Stomach (tissue), 9 donors: ENCODE results near the gene POU3F3. TPM values are rescaled to one million over a fixed set of nuclear protein-coding genes. Genes with fewer than 3 reads are reported as not detected.

Source experiments
- DNase-seq, 2 donors: peaks; one replicate each; pipeline versions ENCODE4 v3.0.0 to v3.0.0-alpha.2; 2013 to 2019
- H3K27ac ChIP-seq, 5 donors: fragments of 200-600 bp in 4 of 5; sonication (generic) in 4 of 5; one replicate each; pipeline ENCODE4 v1.5.1; 2013 to 2019; ENCODE audit warnings: mild to moderate bottlenecking in 1 of 5, moderate library complexity in 1 of 5
- H3K27me3 ChIP-seq, 3 donors: fragments of 200-600 bp; sonication (generic); one replicate each; pipeline ENCODE4 v1.5.1; 2017 to 2019; ENCODE audit warnings: mixed run types in 1 of 3
- H3K36me3 ChIP-seq, 4 donors: fragments of 200-600 bp; sonication (generic); 1 replicate in 3 of 4; 2 replicates in 1 of 4; pipeline ENCODE4 v1.5.1; 2016 to 2019
- H3K4me1 ChIP-seq, 4 donors: fragments of 200-600 bp; sonication (generic); one replicate each; pipeline ENCODE4 v1.5.1; 2016 to 2019
- H3K4me3 ChIP-seq, 4 donors: fragments of 200-600 bp; sonication (generic) in 3 of 4; one replicate each; pipeline ENCODE4 v1.5.1; 2016 to 2019; ENCODE audit warnings: mild to moderate bottlenecking in 1 of 4
- H3K9me3 ChIP-seq, 4 donors: fragments of 200-600 bp; sonication (generic); one replicate each; pipeline ENCODE4 v1.5.1; 2016 to 2019
- EP300 ChIP-seq: sonication (generic); formaldehyde crosslinking; IDR thresholded peaks from one replicate; pipeline ENCODE4 v1.6.1; 2017; ENCODE audit warnings: antibody characterized with exemption
- POLR2A ChIP-seq, 4 donors: fragments of 450-650 bp; IDR thresholded peaks; one replicate each; pipeline ENCODE4 v1.6.1; 2016; ENCODE audit warnings: antibody characterized with exemption in 4 of 4, control low read depth in 2 of 4, mild to moderate bottlenecking in 1 of 4, moderate library complexity in 1 of 4
- POLR2AphosphoS5 ChIP-seq, 3 donors: sonication (generic); formaldehyde crosslinking; IDR thresholded peaks; one replicate each; pipeline ENCODE4 v1.6.1; 2016; ENCODE audit warnings: antibody characterized with exemption in 3 of 3
- WGBS, 5 donors: extraction: QIAGEN DNeasy Blood & Tissue Kit in 3 of 5; methylation state at CpG; one replicate each; pipeline versions ENCODE4 v1.1.5 to v1.1.7; 2013 to 2018; 5-methylcytosine and 5-hydroxymethylcytosine counted together
- intact Hi-C: fragments of 100-400 bp; cut with DNase I; formaldehyde crosslinking; loops from one replicate; pipeline ENCODE4 v1.15.1; 2023; ENCODE audit warnings: low total_unique reads
- polyA plus RNA-seq, 3 donors: library from polyadenylated mRNA; stranded (reverse); fragments of 200-250 nt; gene quantifications; one replicate each; pipeline ENCODE4 v1.2.3, GENCODE V29; 2013
- total RNA-seq, 5 donors: library from RNA; depleted of rRNA; stranded (reverse); fragments of >200 nt; gene quantifications; one replicate each; pipeline versions ENCODE4 v1.1.0 to v1.2.3, GENCODE V29; 2014 to 2016
- TF ChIP-seq, protein P1 (sequence below), 7 experiments: fragments of 450-650 bp in 4 of 7; fragments of 200-600 bp in 3 of 7; sonication (generic) in 3 of 7; IDR thresholded peaks; one replicate each; pipeline ENCODE4 v1.5.1; 2016 to 2019; ENCODE audit warnings: antibody characterized with exemption in 7 of 7, control low read depth in 2 of 7, mild to moderate bottlenecking in 1 of 7
- donor health status: healthy with polysubstance abuse.
- donor health status: Bipolar disorder and iron deficiency.
- donor health status: healthy.

The POU3F3 gene
- total and polyA plus RNA-seq, 8 donors: 0.37 to 0.93 TPM; not detected in 6

DNA sequence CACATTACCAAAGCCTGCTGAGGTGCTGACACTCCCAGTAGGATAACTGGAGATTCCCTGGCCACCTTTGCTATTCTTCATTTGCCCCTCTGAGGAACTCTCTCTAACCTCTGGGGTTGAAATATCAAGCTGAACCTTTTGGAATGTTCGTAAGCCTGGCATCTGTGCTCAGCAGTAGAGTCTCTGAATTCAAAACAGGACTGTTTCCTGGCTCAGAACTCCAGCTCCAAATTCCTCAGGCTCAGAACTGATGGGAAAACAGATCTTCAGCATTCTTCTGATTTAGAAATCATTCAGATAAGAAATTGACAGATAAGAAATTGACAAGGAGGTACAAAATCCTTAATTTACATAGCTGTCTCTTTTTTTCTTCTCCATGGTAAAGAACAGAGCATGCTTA, 22.2 kb upstream of the POU3F3 start:
- Histone ChIP-seq H3K9me3 (no peaks in the 10 kb centered on the region), H3K36me3 (no peaks in the 10 kb centered on the region), H3K4me1 (no peaks in the 10 kb centered on the region), H3K4me3 (no peak overlapping the region), H3K27ac (no peak overlapping the region), H3K27me3 (peaks cover 0 to 17% (median 0%) of the 10 kb centered on the region in 3 donors)
- TF ChIP-seq EP300: no peak
- TF ChIP-seq, protein P1, sequence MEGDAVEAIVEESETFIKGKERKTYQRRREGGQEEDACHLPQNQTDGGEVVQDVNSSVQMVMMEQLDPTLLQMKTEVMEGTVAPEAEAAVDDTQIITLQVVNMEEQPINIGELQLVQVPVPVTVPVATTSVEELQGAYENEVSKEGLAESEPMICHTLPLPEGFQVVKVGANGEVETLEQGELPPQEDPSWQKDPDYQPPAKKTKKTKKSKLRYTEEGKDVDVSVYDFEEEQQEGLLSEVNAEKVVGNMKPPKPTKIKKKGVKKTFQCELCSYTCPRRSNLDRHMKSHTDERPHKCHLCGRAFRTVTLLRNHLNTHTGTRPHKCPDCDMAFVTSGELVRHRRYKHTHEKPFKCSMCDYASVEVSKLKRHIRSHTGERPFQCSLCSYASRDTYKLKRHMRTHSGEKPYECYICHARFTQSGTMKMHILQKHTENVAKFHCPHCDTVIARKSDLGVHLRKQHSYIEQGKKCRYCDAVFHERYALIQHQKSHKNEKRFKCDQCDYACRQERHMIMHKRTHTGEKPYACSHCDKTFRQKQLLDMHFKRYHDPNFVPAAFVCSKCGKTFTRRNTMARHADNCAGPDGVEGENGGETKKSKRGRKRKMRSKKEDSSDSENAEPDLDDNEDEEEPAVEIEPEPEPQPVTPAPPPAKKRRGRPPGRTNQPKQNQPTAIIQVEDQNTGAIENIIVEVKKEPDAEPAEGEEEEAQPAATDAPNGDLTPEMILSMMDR (IDR thresholded peaks at IDR 0.05): no peak
- no peak for TF ChIP-seq POLR2AphosphoS5 (IDR thresholded peaks at IDR 0.05)
- no peak for TF ChIP-seq POLR2A (IDR thresholded peaks at IDR 0.05)
- 56 to 68% (median 56%) methylated on average over 1 of the region's 1 CpG for WGBS, 5 donors
- DNase-seq: no peak
- intact Hi-C loops: no loop called here

DNA sequence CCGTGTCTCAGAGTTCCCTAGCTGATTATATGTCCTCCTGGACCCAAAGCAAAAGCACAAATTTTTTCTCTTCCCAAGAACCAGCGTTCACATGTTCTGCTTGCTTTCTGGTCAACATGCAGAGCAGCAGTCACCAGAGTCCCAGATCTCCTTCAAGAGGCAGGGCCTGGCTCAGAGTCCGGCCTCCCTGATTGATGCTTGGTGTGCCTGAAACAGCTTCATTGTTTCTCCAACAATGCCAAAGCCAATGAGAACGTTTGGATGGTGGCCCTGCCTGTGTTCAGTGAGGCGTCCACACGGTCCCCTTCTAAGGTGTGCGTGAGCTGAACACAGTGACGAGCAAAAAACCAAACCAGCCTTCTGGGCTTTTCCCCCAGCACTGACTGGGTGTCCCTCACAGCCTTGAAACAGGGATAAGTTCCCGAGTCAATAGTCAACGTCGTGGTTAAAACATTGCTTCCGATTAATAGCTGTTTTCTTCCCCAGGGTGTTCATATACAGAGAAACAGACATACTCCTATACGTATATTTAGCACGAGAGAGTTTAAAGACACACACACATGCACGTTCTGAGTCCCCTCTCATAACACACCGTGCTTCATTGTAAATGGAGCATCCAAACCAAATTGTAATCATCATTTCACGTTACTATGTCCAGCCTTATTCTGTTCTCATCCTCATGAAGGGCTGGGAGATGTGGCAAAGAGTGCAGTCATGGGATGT, 19.3 kb upstream of the POU3F3 start:
- intact Hi-C loops: no loop called here
- H3K27ac ChIP-seq: no peak overlapping the region
- H3K4me3 ChIP-seq: no peak overlapping the region
- peaks cover 0 to 24% (median 0%) of the 10 kb centered on the region in 3 donors for H3K27me3 ChIP-seq
- WGBS, 5 donors: 77 to 84% (median 82%) methylated on average over 17 of the region's 17 CpGs
- H3K9me3 ChIP-seq: no peaks in the 10 kb centered on the region
- no peak for DNase-seq
- H3K36me3 ChIP-seq: no peaks in the 10 kb centered on the region
- TF ChIP-seq, protein P1 (IDR thresholded peaks at IDR 0.05): no peak
- no peak for TF ChIP-seq POLR2A (IDR thresholded peaks at IDR 0.05)
- TF ChIP-seq EP300: no peak
- no peaks in the 10 kb centered on the region for H3K4me1 ChIP-seq

DNA sequence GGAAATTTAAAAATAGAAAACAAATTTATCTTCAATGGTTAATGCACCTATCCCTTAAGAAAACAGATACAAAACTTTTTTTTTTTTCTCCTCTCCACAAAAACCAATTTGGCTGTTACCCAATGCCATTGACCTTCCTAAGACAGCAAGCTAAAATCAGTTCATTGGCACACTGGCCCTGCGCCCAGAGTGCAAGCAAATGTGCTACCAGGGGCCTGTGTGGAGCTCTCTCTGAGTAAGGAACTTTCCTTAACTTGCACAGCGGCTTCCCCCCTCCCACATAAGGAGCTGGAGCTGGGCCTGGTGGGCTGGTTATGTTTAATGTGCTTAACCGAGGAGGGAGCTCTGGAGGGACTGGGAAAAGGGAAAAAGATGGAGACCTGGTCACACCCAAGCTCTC, 17.6 kb upstream of the POU3F3 start:
- Histone ChIP-seq H3K4me1 (no peaks in the 10 kb centered on the region), H3K9me3 (no peaks in the 10 kb centered on the region), H3K27ac (no peak overlapping the region), H3K27me3 (peaks cover 0 to 28% (median under 1%) of the 10 kb centered on the region in 3 donors), H3K36me3 (no peaks in the 10 kb centered on the region), H3K4me3 (no peak overlapping the region)
- TF ChIP-seq POLR2AphosphoS5 (IDR thresholded peaks at IDR 0.05): no peak
- no peak for TF ChIP-seq EP300
- no peak for TF ChIP-seq POLR2A (IDR thresholded peaks at IDR 0.05)
- TF ChIP-seq, protein P1 (IDR thresholded peaks at IDR 0.05): no peak
- intact Hi-C loops: no loop called here
- DNase-seq: no peak
- 58 to 78% (median 67%) methylated on average over 3 of the region's 3 CpGs for WGBS, 5 donors

DNA sequence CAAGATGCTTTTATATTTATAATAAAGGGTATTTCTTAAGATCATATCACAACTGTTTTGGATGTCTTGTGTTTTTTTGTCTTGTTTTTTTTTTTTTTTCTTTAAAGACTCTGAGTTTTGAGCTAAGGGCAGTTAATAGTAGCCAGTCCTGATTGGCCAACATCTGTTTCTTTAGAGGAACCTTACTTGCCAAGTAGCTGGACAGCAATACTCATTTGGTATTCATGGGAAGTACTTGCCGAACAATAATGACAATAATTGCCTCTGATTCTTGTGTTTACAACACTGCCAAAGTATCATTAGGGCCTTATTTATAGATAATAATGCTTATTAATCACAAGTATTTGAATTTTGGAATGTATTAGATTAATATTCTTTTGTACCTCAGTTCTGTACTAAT, 17.1 kb upstream of the POU3F3 start:
- Histone ChIP-seq H3K27me3 (peaks cover 0 to 34% (median 6%) of the 10 kb centered on the region in 3 donors), H3K9me3 (no peaks in the 10 kb centered on the region), H3K27ac (no peak overlapping the region), H3K4me3 (no peak overlapping the region), H3K36me3 (no peaks in the 10 kb centered on the region), H3K4me1 (no peaks in the 10 kb centered on the region)
- no peak for DNase-seq
- TF ChIP-seq EP300: no peak
- no peak for TF ChIP-seq POLR2AphosphoS5 (IDR thresholded peaks at IDR 0.05)
- no peak for TF ChIP-seq POLR2A (IDR thresholded peaks at IDR 0.05)
- TF ChIP-seq, protein P1 (IDR thresholded peaks at IDR 0.05): no peak
- 79 to 88% (median 82%) methylated on average over 1 of the region's 1 CpG for WGBS, 5 donors
- intact Hi-C loops: no loop called here
